Epithelial cell of esophagus (primary cell): ENCODE measurements around the gene DNAJC11.

ENCODE experiments used
- DNase-seq: peaks from one replicate; pipeline ENCODE4 v3.0.0; 2010; ENCODE audit warnings: low read depth
- H3K4me3 ChIP-seq: 2 replicates; pipeline ENCODE4 v1.5.1; 2011; ENCODE audit warnings: mild to moderate bottlenecking, low read length, control low read depth
- CTCF ChIP-seq: IDR thresholded peaks from 2 replicates; pipeline ENCODE4 v1.5.1; 2011; ENCODE audit warnings: low read depth, mild to moderate bottlenecking, low read length, control low read depth, inconsistent platforms; ENCODE audit not compliant: insufficient read depth; ENCODE audit errors: missing control alignments

The DNAJC11 gene

GRCh38 chr1:6614929-6615785 is 86.5 kb downstream of the DNAJC11 start:
- no peak for DNase-seq
- no peak for TF ChIP-seq CTCF
- H3K4me3 ChIP-seq = peak overlapping the region; percentile 59

- TF ChIP-seq CTCF = no peak
- no peak for DNase-seq
- peak overlapping the region; percentile 59 for H3K4me3 ChIP-seq
Measured at GRCh38 chr1:6614019-6614928, 87.3 kb downstream of the DNAJC11 start.

- DNase-seq = peak; percentile 100
- TF ChIP-seq CTCF = no peak
- H3K4me3 ChIP-seq = peak within 1 kb of the TSS; percentile 66
Measured at GRCh38 chr1:6613361-6614018, 88.1 kb downstream of the DNAJC11 start, which contains the start of gene PHF13. PHF13 (plus strand) TSS chr1:6613731; CDS start chr1:6614067, 336 bp downstream.

GRCh38 chr1:6612641-6613360 is 88.8 kb downstream of the DNAJC11 start:
- peak overlapping the region; percentile 66 for H3K4me3 ChIP-seq
- no peak for TF ChIP-seq CTCF
- DNase-seq = peak; percentile 68

- peak; percentile 52 for DNase-seq
- TF ChIP-seq CTCF = peak; percentile 5
- H3K4me3 ChIP-seq = no peak overlapping the region
Measured at GRCh38 chr1:6603915-6604558, 97.6 kb downstream of the DNAJC11 start.
